ENCODE measurements around the gene SLC35E3. TPM values are rescaled to one million over a fixed set of nuclear protein-coding genes. Genes with fewer than 3 reads are reported as not detected.

SLC35E3 gene
- total RNA-seq, 1 donor from 2014 or later = 9.5 TPM

GRCh38 chr12:68793436-68793835 lies 47.5 kb downstream of the SLC35E3 start:
- no peaks in the 10 kb centered on the region for H3K9me3 Mint-ChIP-seq (ENCODE audit: unreplicated experiment)
- no peak for DNase-seq (ENCODE audit: extremely low spot score, unreplicated experiment)
- no peaks in the 10 kb centered on the region for H3K27me3 Mint-ChIP-seq (ENCODE audit: unreplicated experiment)
- TF ChIP-seq, protein P1, sequence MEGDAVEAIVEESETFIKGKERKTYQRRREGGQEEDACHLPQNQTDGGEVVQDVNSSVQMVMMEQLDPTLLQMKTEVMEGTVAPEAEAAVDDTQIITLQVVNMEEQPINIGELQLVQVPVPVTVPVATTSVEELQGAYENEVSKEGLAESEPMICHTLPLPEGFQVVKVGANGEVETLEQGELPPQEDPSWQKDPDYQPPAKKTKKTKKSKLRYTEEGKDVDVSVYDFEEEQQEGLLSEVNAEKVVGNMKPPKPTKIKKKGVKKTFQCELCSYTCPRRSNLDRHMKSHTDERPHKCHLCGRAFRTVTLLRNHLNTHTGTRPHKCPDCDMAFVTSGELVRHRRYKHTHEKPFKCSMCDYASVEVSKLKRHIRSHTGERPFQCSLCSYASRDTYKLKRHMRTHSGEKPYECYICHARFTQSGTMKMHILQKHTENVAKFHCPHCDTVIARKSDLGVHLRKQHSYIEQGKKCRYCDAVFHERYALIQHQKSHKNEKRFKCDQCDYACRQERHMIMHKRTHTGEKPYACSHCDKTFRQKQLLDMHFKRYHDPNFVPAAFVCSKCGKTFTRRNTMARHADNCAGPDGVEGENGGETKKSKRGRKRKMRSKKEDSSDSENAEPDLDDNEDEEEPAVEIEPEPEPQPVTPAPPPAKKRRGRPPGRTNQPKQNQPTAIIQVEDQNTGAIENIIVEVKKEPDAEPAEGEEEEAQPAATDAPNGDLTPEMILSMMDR (IDR thresholded peaks at IDR 0.05) = no peak
- H3K36me3 Mint-ChIP-seq (ENCODE audit: unreplicated experiment) = no peaks in the 10 kb centered on the region
- no peak overlapping the region for H3K27ac Mint-ChIP-seq (ENCODE audit: unreplicated experiment)
- H3K4me1 Mint-ChIP-seq (ENCODE audit: unreplicated experiment) = no peaks in the 10 kb centered on the region
- H3K4me3 Mint-ChIP-seq (ENCODE audit: unreplicated experiment) = no peak overlapping the region

GRCh38 chr12:68793975-68794652 lies 48.1 kb downstream of the SLC35E3 start:
- H3K27me3 Mint-ChIP-seq (ENCODE audit: unreplicated experiment) = no peaks in the 10 kb centered on the region
- H3K9me3 Mint-ChIP-seq (ENCODE audit: unreplicated experiment) = no peaks in the 10 kb centered on the region
- no peaks in the 10 kb centered on the region for H3K4me1 Mint-ChIP-seq (ENCODE audit: unreplicated experiment)
- no peak for DNase-seq (ENCODE audit: extremely low spot score, unreplicated experiment)
- H3K36me3 Mint-ChIP-seq (ENCODE audit: unreplicated experiment) = no peaks in the 10 kb centered on the region
- H3K27ac Mint-ChIP-seq (ENCODE audit: unreplicated experiment) = no peak overlapping the region
- TF ChIP-seq, protein P1 (IDR thresholded peaks at IDR 0.05) = no peak
- H3K4me3 Mint-ChIP-seq (ENCODE audit: unreplicated experiment) = no peak overlapping the region

DNA sequence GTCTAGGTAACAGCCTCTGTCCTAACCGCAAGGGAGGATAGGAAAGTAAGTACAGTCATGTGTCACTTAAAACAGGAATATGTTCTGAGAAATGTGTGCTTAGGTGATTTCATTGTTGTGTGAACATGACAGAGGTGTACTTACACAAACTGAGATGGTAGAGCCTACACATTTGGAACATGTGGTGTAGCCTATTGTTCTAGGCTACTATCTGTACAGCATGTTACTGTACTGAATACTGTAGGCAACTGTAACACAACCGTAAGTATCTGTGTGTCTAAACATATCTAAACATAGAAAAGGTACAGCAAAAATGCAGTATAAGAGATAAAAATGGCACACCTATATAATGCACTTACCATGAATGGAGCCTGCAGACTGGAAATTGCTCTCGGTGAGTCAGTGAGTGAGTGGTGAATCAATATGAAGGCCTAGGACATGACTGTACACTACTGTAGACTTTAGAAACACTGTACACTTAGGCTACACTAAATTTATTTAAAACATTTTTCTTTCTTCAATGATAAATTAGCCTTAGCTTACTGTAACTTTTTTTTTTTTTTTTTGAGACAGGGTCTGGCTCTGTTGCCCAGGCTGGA lies 48.8 kb downstream of the SLC35E3 start:
- H3K27ac Mint-ChIP-seq (ENCODE audit: unreplicated experiment) = no peak overlapping the region
- no peak for DNase-seq (ENCODE audit: extremely low spot score, unreplicated experiment)

DNA sequence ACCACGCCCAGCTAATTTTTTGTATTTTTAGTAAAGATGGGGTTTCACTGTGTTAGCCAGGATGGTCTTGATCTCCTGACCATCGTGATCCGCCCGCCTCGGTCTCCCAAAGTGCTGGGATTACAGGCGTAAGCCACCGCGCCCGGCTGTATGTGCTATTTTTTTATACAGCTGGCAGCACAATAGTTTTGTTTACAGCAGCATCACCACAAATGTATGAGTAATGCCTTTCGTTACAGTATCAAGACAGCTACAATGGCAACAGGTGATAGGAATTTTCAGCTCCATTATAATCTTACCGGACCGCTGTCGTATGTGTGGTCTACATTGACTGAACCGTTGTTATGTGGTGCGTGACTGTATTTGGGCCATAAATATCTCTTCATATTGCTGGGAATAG lies 50.4 kb downstream of the SLC35E3 start:
- Mint-ChIP-seq H3K27me3 (ENCODE audit: unreplicated experiment) (no peaks in the 10 kb centered on the region), H3K36me3 (ENCODE audit: unreplicated experiment) (no peaks in the 10 kb centered on the region)

More for the DNA sequence above, 48.8 kb downstream of the SLC35E3 start:
- H3K36me3 Mint-ChIP-seq (ENCODE audit: unreplicated experiment) = no peaks in the 10 kb centered on the region
- no peaks in the 10 kb centered on the region for H3K4me1 Mint-ChIP-seq (ENCODE audit: unreplicated experiment)
- no peaks in the 10 kb centered on the region for H3K9me3 Mint-ChIP-seq (ENCODE audit: unreplicated experiment)
- TF ChIP-seq, protein P1 (IDR thresholded peaks at IDR 0.05) = no peak
- no peak overlapping the region for H3K4me3 Mint-ChIP-seq (ENCODE audit: unreplicated experiment)
- no peaks in the 10 kb centered on the region for H3K27me3 Mint-ChIP-seq (ENCODE audit: unreplicated experiment)

DNA sequence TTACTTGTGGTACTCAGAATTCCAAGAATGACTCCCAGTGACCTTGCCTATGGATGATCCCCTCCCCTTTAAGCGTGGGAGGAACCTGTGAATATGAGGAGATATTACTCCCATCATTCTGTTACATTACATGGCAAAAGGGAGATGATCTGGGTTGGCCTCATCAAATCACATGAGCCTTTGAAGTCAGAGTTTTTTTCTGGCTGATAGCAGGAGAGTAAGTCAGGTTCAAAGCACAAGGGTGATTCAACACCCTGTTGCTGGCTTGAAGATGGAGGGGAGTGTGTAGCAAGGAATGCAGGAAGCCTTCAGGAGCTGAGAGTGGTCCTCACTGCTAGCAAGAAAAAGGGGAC lies 52.9 kb downstream of the SLC35E3 start:
- TF ChIP-seq, protein P1 (IDR thresholded peaks at IDR 0.05) = no peak
- no peak for DNase-seq (ENCODE audit: extremely low spot score, unreplicated experiment)
- Mint-ChIP-seq H3K9me3 (ENCODE audit: unreplicated experiment) (no peaks in the 10 kb centered on the region), H3K27me3 (ENCODE audit: unreplicated experiment) (no peaks in the 10 kb centered on the region), H3K27ac (ENCODE audit: unreplicated experiment) (no peak overlapping the region), H3K36me3 (ENCODE audit: unreplicated experiment) (no peaks in the 10 kb centered on the region), H3K4me1 (ENCODE audit: unreplicated experiment) (no peaks in the 10 kb centered on the region), H3K4me3 (ENCODE audit: unreplicated experiment) (no peak overlapping the region)

More for the DNA sequence above, 50.4 kb downstream of the SLC35E3 start:
- Mint-ChIP-seq H3K9me3 (ENCODE audit: unreplicated experiment) (no peaks in the 10 kb centered on the region), H3K4me1 (ENCODE audit: unreplicated experiment) (no peaks in the 10 kb centered on the region), H3K27ac (ENCODE audit: unreplicated experiment) (no peak overlapping the region), H3K4me3 (ENCODE audit: unreplicated experiment) (no peak overlapping the region)
- TF ChIP-seq, protein P1 (IDR thresholded peaks at IDR 0.05) = no peak
- DNase-seq (ENCODE audit: extremely low spot score, unreplicated experiment) = peak; percentile 34

Data from osteocyte (in vitro differentiated cells).